Suprapubic skin (tissue), 4 donors: ENCODE data around the gene TIGAR. TPM values are rescaled to one million over a fixed set of nuclear protein-coding genes. Genes with fewer than 3 reads are reported as not detected.

Experiments
- DNase-seq, 2 donors: peaks; one replicate each; pipeline ENCODE4 v3.0.0-alpha.2; 2019; ENCODE audit warnings: low spot score in 2 of 2
- H3K27ac ChIP-seq: fragments of 200-600 bp; sonication (generic); one replicate; pipeline ENCODE4 v1.5.1; 2019
- H3K27me3 ChIP-seq: fragments of 200-600 bp; sonication (generic); one replicate; pipeline ENCODE4 v1.5.1; 2019
- H3K36me3 ChIP-seq: fragments of 200-600 bp; sonication (generic); one replicate; pipeline ENCODE4 v1.5.1; 2019
- H3K4me1 ChIP-seq: fragments of 200-600 bp; sonication (generic); one replicate; pipeline ENCODE4 v1.5.1; 2019
- H3K4me3 ChIP-seq: fragments of 200-600 bp; sonication (generic); one replicate; pipeline ENCODE4 v1.5.1; 2019; ENCODE audit warnings: mild to moderate bottlenecking
- H3K9me3 ChIP-seq: fragments of 200-600 bp; sonication (generic); one replicate; pipeline ENCODE4 v1.5.1; 2019
- EP300 ChIP-seq: sonication (generic); formaldehyde crosslinking; IDR thresholded peaks from one replicate; pipeline ENCODE4 v1.6.1; 2017; ENCODE audit warnings: antibody characterized with exemption
- POLR2A ChIP-seq, 2 donors: fragments of 450-650 bp; IDR thresholded peaks; one replicate each; pipeline ENCODE4 v1.6.1; 2017; ENCODE audit warnings: antibody characterized with exemption in 2 of 2, mild to moderate bottlenecking in 2 of 2, moderate library complexity in 2 of 2
- POLR2AphosphoS5 ChIP-seq, 3 donors: sonication (generic); formaldehyde crosslinking; IDR thresholded peaks; one replicate each; pipeline ENCODE4 v1.6.1; 2017; ENCODE audit warnings: antibody characterized with exemption in 3 of 3
- WGBS: methylation state at CpG from one replicate; pipeline ENCODE4 v1.1.5; 2018; 5-methylcytosine and 5-hydroxymethylcytosine counted together
- total RNA-seq, 4 donors: library from RNA; depleted of rRNA; stranded (reverse); fragments of >200 nt; gene quantifications; one replicate each; pipeline ENCODE4 v1.1.0, GENCODE V29; 2016
- TF ChIP-seq, protein P1 (sequence below), 2 donors: fragments of 200-600 bp in 1 of 2; fragments of 450-650 bp in 1 of 2; sonication (generic) in 1 of 2; IDR thresholded peaks; one replicate each; pipeline ENCODE4 v1.5.1; 2016 to 2019; ENCODE audit warnings: antibody characterized with exemption in 2 of 2, mild to moderate bottlenecking in 1 of 2, moderate library complexity in 1 of 2

The TIGAR gene
- total RNA-seq, 4 donors from 2014 or later: 1.3 to 6.6 (median 4.7) TPM

DNA sequence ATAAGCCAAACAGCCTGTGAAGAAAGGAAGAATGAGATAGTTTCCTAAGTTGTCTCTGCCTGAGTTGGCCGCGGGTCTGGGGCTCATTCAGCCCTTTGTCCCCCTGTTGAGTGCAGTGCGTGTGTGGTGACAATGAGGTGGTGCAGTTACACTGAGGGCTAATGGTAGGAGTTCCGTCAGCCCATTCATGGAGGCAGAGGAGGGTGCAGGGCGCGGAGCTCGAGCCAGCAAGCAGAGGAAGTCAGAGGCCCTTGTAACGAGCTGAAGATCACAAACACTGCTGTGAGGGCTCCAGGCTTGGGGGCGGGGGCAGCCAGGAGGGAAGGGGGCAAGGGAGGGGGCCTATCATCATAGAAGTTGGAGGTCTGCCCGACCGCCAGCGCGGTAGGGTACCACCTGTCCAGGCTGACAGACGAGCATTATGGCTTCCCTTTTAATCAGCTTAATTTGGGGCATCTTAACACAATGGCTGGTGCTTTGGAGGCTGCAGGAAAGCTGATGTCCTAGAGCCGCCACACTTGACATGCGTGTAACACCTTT is 27.0 kb upstream of the TIGAR start:
- Histone ChIP-seq H3K27ac (no peak overlapping the region), H3K9me3 (no peaks in the 10 kb centered on the region), H3K4me3 (no peak overlapping the region), H3K27me3 (no peaks in the 10 kb centered on the region), H3K36me3 (peaks cover 19% of the 10 kb centered on the region), H3K4me1 (peaks cover 4% of the 10 kb centered on the region)
- 73% methylated on average over 15 of the region's 16 CpGs for WGBS
- peak in 1 of 2 donors; percentile 42 for DNase-seq
- TF ChIP-seq POLR2A (IDR thresholded peaks at IDR 0.05) (no peak), EP300 (no peak), POLR2AphosphoS5 (IDR thresholded peaks at IDR 0.05) (no peak)
- TF ChIP-seq, protein P1, sequence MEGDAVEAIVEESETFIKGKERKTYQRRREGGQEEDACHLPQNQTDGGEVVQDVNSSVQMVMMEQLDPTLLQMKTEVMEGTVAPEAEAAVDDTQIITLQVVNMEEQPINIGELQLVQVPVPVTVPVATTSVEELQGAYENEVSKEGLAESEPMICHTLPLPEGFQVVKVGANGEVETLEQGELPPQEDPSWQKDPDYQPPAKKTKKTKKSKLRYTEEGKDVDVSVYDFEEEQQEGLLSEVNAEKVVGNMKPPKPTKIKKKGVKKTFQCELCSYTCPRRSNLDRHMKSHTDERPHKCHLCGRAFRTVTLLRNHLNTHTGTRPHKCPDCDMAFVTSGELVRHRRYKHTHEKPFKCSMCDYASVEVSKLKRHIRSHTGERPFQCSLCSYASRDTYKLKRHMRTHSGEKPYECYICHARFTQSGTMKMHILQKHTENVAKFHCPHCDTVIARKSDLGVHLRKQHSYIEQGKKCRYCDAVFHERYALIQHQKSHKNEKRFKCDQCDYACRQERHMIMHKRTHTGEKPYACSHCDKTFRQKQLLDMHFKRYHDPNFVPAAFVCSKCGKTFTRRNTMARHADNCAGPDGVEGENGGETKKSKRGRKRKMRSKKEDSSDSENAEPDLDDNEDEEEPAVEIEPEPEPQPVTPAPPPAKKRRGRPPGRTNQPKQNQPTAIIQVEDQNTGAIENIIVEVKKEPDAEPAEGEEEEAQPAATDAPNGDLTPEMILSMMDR (IDR thresholded peaks at IDR 0.05): no peak

DNA sequence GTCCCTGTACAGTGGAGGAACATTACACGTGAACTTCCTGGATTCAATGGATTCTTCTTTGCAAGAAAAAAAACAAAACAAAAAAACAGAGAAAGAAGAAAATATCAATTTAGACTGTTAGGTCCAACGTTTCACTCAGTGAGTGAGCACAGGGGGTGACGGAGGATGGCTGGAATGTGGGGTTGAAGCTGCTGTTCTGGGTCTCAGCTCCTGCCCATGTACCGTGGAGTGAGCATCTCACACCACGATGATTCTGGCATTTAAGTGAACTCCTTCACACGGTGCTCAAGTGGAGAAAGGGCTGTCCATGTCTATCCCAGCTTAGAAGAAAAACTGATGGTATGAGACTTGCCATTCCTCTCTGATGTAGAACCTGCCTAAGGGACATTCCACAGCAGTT is 24.3 kb upstream of the TIGAR start:
- WGBS: 61% methylated on average over 6 of the region's 6 CpGs
- H3K9me3 ChIP-seq: no peaks in the 10 kb centered on the region
- TF ChIP-seq, protein P1 (IDR thresholded peaks at IDR 0.05): no peak
- no peak for TF ChIP-seq POLR2AphosphoS5 (IDR thresholded peaks at IDR 0.05)
- TF ChIP-seq EP300: no peak
- no peak for TF ChIP-seq POLR2A (IDR thresholded peaks at IDR 0.05)
- peak in 1 of 2 donors; percentile 9 for DNase-seq
- H3K36me3 ChIP-seq: peaks cover 14% of the 10 kb centered on the region
- H3K4me3 ChIP-seq: no peak overlapping the region
- H3K27ac ChIP-seq: no peak overlapping the region
- H3K27me3 ChIP-seq: no peaks in the 10 kb centered on the region
- H3K4me1 ChIP-seq: peaks cover 4% of the 10 kb centered on the region

DNA sequence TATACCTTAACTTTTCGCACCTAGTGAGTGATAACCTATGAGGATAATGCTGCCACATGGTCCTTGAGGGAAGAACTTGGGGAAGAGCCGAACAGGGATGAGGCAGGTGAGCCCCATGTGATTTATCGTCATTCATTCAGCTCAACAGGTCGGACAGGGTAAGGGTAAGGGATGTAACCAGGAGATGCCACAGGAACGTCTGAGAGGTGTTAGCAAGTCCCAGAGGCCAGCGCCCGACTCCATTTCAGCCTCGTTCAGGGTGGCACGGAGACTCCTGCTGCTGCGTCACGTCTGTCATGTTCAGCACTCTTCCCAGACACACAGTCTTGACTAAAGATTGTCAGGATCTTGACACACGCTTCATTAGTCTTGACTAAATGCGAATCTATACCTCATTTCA is 23.4 kb upstream of the TIGAR start:
- Histone ChIP-seq H3K27ac (no peak overlapping the region), H3K4me3 (no peak overlapping the region), H3K36me3 (peaks cover 18% of the 10 kb centered on the region), H3K4me1 (peaks cover 4% of the 10 kb centered on the region), H3K27me3 (no peaks in the 10 kb centered on the region), H3K9me3 (no peaks in the 10 kb centered on the region)
- peak in 1 of 2 donors; percentile 46 for DNase-seq
- TF ChIP-seq, protein P1 (IDR thresholded peaks at IDR 0.05): no peak
- no peak for TF ChIP-seq EP300
- TF ChIP-seq POLR2AphosphoS5 (IDR thresholded peaks at IDR 0.05): no peak
- TF ChIP-seq POLR2A (IDR thresholded peaks at IDR 0.05): no peak
- WGBS: 88% methylated on average over 13 of the region's 13 CpGs

DNA sequence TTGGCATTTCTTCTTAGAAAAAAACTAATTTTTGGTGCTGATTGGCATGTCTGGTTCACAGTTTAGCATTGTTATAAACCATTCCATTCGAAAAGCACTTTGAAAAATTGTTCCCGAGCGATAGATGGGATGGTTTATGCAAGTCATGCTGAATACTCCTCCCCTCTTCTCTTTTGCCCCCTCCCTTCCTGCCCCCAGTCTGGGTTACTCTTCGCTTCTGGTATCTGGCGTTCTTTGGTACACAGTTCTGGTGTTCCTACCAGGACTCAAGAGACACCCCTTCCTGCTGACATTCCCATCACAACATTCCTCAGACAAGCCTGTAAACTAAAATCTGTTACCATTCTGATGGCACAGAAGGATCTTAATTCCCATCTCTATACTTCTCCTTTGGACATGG is 20.1 kb upstream of the TIGAR start:
- no peak overlapping the region for H3K27ac ChIP-seq
- peaks cover 18% of the 10 kb centered on the region for H3K36me3 ChIP-seq
- no peak for TF ChIP-seq POLR2AphosphoS5 (IDR thresholded peaks at IDR 0.05)
- TF ChIP-seq, protein P1 (IDR thresholded peaks at IDR 0.05): no peak
- no peak for TF ChIP-seq EP300
- no peak for TF ChIP-seq POLR2A (IDR thresholded peaks at IDR 0.05)
- no peaks in the 10 kb centered on the region for H3K27me3 ChIP-seq
- H3K4me1 ChIP-seq: no peaks in the 10 kb centered on the region
- WGBS: 90% methylated on average over 5 of the region's 5 CpGs
- no peak for DNase-seq
- no peak overlapping the region for H3K4me3 ChIP-seq
- H3K9me3 ChIP-seq: no peaks in the 10 kb centered on the region

DNA sequence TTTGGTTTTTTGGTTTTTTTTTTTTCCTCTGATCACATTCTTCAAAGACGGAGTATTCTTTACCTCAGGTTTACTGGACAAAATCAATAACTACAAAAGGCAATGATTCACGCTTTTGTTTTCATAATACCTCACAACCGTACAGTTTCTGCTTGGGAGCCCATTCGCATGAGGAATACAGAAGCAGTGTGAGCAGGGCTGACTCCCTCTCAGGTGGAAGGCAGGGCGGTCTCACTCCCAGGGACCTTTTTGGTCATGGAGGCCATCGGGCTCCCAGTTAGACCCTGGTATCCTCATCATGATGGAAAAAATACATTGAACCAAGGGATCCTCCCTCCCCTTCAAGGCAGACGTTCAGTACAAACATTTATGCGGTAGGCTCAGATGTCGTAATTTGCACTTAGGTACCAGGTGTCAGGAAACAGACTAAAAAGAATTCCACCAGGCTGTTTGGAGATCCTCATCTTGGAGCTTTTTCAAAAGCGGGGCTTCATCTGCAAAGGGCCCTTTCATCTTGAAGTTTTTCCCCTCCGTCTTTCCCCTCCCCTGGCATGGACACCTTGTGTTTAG is 19.0 kb upstream of the TIGAR start:
- peaks cover 18% of the 10 kb centered on the region for H3K36me3 ChIP-seq
- H3K27me3 ChIP-seq: no peaks in the 10 kb centered on the region
- WGBS: 90% methylated on average over 11 of the region's 11 CpGs

More for the DNA sequence above, 19.0 kb upstream of the TIGAR start:
- Histone ChIP-seq H3K27ac (no peak overlapping the region), H3K4me1 (no peaks in the 10 kb centered on the region), H3K4me3 (no peak overlapping the region), H3K9me3 (no peaks in the 10 kb centered on the region)
- TF ChIP-seq, protein P1 (IDR thresholded peaks at IDR 0.05): no peak
- no peak for TF ChIP-seq POLR2AphosphoS5 (IDR thresholded peaks at IDR 0.05)
- no peak for TF ChIP-seq EP300
- TF ChIP-seq POLR2A (IDR thresholded peaks at IDR 0.05): no peak
- DNase-seq: peak in 1 of 2 donors; percentile 24
